Fibroblast of the conjunctiva (primary cell): ENCODE data around the gene XPO4.

Source experiments
- DNase-seq: peaks from one replicate; pipeline ENCODE4 v3.0.0-alpha.2; 2010; ENCODE audit warnings: low read depth

The XPO4 gene

GRCh38 chr13:20828539-20829364, 73.8 kb downstream of the XPO4 start:
- DNase-seq, result peak; percentile 48

DNA sequence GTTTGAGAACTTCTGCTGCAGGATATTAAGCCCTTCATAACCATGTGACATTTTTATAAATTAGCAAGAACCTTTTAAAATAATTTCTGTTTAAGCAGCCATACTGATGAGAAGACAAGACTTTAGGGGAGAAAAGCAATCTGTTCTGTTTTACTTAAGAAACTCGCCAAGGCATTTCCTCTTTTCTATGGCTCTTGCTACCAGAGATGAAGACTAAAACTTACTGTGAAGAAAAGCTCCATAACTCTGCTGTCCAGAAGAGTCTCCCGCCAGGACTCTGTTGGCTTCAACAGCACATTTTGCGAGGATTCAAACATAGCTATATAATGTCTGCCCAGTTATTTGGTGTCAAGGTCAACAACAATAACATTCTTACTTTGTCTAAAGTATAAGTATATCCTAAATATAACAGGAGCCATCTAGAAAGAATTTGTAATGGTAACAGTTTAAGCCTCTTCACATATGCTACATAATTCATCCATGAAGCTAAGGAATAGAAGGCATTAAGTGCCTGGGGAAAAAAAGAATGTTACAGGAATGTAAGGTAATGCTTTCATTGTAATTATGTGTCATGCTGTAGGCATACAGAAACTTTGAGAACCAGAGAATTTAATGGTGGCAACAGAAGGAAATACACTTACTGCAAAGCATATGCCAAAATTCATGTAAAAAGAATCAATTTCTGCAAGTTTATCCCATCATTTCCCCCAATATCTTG, 75.5 kb downstream of the XPO4 start:
- DNase-seq, result no peak

DNA sequence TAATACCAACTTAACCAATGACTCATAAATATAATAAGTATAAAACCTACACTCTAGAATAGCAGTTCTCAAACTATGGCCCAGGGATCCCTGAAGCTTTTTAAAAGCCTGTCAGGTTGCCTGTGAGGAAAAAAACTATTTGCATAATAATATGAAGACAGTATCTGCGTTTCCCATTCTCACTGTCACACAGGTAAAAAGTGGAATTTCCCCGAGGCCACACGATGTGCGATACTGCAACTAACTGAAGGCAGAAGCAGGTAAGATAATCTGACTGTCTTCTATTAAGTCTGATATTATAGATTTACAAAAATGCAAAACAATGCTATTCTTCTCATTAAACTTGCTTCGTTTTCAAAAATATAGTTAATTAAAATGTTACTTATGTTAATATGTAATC, 76.2 kb downstream of the XPO4 start:
- no peak for DNase-seq

DNA sequence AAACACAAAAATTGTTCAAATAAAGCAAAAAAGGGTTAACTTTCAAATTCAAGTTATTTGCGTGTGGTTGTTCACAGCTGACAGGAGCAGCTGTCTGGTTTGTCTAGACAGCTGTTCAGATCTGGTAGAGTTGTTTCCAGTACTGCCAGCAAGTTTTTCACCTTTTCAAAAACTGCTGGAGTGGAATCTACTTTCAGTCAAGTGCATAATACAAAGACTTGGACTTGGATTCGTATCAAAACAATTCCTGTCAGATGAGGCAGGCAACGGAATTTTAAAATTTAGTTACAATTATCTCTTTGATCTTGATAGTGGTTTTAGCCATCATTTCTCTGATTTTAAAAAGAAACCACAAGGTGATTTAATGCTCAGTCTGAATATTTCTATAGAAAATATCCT, 77.1 kb downstream of the XPO4 start:
- no peak for DNase-seq

DNA sequence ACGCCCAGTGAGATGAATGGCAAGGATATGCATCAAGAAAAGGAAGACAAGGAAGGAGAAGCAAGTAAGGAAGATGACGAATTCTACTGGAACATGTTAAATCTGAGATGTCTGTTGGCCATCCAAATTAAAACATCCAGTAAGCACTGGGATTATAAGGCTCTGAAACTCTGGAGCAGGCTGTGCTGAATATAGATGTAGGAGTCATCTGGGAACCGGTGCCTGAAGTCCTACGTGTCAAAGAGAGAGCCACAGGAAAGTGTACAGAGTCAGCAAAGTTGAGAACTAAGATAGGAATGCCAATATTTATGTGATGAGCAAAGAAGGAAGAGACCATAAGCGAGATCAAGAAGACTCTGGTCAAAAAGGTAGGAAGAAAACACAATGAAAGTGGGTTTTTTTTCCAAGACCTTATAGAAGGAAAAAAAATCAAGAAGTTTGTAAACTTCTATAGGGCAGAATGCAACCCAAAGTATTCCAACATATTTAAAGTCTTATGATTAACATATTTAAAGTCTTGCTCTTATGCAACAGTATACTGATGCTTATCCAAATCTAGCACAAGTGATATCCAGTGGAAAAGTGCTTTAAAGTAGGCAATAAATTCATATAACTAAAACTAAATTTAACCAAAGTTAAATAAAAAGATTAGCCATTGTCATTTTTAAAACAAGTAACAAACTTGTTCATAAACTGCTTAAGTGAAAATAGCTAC, 77.6 kb downstream of the XPO4 start:
- no peak for DNase-seq

- DNase-seq, result no peak
Observed at GRCh38 chr13:20823071-20823470, 79.5 kb downstream of the XPO4 start.

GRCh38 chr13:20822406-20822805, 80.1 kb downstream of the XPO4 start:
- DNase-seq, result no peak

- DNase-seq, result no peak
Observed at GRCh38 chr13:20819715-20820114, 82.8 kb downstream of the XPO4 start.

- DNase-seq, result no peak
Observed at GRCh38 chr13:20815464-20815863, 87.1 kb downstream of the XPO4 start.

DNA sequence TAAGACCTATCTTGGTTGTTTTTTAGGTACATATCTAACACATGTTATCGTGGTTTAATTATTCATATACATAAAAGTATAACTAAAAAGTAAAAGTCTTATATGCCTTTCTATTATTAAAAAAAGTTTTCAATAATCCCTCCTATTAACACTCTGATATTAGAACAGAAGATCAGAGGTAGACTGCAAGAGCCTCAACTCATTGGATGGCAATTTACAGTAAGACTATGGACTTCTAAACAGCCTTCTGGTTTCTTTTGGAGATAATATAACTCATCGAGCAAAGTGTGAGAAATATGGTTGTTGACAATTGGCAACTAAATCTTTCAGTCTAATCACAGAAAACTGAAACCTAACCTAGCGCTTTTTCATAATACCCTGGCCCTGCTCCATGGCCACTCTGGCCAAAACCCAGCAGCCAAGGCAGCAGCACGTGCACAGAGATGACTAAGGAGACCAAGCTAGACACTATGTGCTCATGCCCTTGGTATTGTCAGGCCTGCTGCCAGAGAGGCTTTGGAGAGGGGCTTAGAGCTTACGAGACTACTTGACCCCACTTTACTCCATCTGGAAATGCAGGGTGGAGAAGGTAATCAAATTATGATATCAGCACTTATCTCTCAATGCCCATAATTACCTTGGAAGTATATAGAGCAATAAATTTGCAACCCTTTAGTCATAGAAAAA, 88.2 kb downstream of the XPO4 start:
- peak; percentile 92 for DNase-seq

- DNase-seq, result no peak
Observed at GRCh38 chr13:20812890-20813289, 89.7 kb downstream of the XPO4 start.

- no peak for DNase-seq
Observed at GRCh38 chr13:20810808-20811207, 91.7 kb downstream of the XPO4 start.

- no peak for DNase-seq
Observed at GRCh38 chr13:20808874-20809273, 93.7 kb downstream of the XPO4 start.

DNA sequence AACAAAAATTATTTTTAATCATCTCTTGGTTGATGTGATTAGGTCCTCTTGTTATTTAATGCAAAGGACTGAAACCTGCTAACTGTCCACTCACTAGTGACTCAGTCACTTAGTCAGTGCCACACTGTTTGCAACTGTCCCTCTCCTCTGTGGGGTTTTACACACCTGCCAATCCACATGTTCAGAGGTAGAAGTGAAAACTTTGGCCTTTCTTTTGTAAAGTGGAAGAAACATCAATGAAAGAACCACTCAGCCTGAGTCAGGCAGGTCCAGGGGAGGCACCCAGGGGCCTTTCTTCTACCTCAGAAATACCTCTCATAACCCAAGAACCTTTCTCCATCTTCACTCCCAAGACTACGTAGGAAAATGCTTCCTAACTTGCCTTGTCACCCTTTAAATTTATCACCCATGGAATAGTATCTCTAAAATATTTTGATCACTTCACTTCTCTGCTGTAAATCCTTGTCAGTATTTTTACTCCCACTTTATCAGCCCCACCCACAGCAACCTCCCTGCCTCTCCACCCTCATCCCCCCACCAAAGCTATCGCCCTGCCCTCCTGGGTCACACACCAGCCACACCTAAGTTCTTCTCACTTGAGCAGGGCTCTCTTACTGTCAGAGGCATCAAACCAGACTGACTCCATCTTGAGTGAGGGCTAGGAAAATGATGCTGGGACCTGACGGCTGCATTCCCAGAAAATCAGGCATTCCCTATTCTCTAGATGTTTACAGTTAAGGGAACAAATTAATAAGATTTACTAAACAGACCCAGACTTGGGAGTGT, 99.2 kb downstream of the XPO4 start:
- DNase-seq, result no peak

DNA sequence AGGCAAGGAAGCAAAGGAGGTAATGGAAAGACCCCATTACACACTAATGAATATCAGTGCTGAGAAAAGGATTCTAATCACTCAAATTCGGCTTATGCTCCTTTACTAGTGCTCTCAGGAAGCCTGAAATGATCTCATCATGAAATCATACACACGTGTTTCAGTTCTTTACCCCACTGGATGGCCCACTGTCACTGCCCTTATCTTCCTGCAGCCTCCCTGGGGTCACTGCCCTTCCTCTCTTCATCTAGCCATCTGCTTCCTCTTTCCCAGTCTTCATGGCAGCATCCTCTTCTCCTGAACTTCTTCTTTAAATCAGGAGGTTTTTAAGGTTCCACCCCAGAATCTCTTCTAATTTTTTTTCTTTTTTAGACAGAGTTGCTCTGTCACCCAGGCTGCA, 100.8 kb downstream of the XPO4 start:
- DNase-seq, result no peak

GRCh38 chr13:20799726-20800416, 102.7 kb downstream of the XPO4 start:
- DNase-seq, result no peak

GRCh38 chr13:20798027-20798426, 104.5 kb downstream of the XPO4 start:
- no peak for DNase-seq

GRCh38 chr13:20796791-20797508, 105.6 kb downstream of the XPO4 start:
- DNase-seq, result no peak

DNA sequence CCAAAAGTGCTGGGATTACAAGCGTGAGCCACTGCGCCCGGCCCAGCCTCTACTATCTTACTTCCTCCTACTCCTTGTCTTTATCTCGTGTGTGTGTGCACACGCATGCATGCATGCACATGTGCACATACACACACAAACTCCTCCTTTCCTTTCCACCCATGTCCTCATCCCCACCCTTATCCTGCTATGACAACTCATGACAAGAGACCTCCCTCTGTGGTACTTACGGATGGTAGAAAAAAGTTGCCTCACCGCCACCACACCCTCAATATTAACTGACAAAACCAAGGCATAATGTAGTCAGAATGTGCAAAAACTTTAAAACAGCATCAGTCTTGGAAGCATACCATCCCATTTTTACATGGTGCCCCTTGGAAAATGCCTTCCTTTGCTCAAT, 112.9 kb downstream of the XPO4 start:
- DNase-seq, result no peak

DNA sequence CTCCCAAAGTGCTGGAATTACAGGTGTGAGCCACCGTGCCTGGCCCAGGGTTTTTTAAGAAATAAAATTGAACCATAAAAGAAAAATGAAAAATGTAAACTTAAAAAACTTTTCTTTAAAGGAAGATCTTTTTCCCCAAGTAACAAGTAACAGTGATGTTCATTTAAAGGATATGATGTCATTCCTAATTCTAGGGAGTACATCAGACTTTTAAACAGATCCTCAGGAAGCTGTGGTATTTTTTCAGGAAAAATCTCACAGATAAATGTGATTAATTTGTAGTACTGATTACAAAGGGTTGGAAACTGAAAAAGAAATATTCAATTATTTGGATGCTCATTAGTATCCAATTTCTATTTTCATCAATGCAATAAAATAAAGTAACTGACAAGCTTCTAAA, 114.2 kb downstream of the XPO4 start:
- no peak for DNase-seq
